T-helper 2 cell (primary cell): ENCODE results near the gene UBALD2.
"Not testable (repeated sequence)": the region's sequence is repeated elsewhere in the genome, so short reads cannot be mapped to it uniquely, and the experiment has no call there.

Experiments used
- DNase-seq, 5 experiments: peaks; one replicate each; pipeline versions ENCODE4 v3.0.0 to v3.0.0-alpha.2; 2012 to 2022

UBALD2 gene

DNA sequence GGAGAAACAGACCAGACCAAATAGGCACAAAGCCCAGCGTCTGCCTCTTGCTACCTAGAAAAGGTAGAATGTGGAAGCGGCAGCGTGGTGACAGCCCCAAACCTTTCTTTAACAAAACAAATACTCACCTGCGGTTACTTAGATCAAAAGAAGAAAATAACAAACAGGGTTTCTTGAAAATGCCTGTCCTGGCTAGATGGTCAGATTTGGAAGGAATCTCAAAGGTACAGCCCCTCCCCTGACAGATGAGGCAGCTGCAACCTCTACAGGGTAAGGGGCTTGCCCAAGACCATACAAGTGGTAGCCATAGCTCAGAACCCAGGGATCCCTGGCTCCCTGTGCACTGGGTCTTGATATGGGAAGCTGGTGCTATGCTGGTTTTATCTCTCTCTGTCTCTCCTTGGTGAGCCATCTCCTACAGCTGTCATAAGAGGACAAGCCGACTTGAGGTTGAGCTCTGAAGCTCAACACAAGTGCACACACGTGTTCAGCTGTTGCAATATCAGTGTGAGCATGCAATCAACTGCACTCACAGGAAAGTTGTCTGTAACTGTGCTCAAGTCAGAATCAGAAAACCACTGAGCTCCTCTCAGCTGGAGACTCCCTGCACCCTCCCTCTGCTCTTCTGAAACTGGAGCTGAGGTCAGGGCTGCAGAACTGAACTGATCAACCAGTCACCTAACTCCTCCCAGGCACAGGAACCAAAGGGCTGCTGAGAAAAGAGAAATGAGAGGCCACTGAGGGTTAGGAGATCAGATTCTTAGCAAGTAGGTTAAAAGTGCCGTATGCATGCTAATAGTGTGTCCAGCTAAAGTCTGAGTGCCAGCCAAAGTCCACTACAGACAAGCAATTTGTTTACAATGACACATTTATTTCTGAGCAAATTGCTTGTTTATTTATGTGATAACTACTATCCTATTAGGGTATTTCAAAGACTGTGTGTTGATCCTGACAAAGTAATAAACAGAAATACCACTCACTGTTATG lies 18.8 kb upstream of the UBALD2 start:
- peak in 1 of 5 experiments; percentile 99 for DNase-seq

DNA sequence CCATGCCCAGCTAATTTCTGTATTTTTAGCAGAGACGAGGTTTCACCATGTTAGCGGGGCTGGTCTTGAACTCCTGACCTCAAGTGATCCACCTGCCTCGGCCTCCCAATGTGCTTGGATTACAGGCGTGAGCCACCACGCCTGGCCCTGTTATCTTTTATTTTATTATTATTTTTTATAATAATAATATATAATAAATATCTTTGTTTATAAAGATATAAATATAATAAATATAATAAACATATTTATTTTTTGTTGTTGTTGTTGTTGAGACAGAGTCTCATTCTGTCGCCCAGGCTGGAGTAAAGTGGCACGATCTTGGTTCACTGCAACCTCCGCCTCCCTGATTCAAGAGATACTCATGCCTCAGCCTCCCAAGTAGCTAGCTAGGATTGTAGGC lies 17.8 kb upstream of the UBALD2 start:
- no peak for DNase-seq

DNA sequence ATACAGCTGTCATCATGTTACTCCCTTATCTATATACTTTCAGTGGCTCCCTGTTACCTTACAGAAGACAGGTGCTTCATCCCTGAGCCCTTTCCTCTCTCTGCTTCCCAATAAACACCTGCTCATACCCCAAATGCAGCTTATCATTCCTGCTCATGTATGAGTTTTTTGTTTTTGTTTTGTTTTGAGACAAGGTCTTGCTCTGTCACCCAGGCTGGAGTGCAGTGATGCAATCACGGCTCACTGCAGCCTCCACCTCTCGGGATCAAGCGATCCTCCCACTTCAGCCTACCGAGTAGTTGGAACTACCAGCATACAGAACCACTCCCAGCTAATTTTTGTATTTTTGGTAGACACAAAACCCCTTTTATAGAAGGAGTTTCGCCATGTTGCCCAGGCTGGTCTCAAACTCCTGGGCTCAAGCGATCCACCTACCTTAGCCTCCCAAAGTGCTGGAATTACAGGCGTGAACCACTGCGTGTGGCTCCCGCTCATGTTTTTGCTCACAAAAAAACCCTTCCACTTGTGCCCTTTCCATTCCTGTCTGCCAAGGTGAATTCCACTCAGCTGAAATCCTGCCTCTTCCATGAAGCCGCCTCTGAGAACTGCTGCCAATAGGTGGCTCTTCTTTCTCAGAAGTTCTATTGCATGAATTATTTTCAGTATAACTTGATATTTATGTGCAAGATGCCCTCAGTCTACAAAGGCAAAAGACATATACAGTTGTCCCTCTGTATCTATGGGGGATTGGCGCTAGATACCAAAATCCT lies 16.9 kb upstream of the UBALD2 start:
- DNase-seq: no peak

DNA sequence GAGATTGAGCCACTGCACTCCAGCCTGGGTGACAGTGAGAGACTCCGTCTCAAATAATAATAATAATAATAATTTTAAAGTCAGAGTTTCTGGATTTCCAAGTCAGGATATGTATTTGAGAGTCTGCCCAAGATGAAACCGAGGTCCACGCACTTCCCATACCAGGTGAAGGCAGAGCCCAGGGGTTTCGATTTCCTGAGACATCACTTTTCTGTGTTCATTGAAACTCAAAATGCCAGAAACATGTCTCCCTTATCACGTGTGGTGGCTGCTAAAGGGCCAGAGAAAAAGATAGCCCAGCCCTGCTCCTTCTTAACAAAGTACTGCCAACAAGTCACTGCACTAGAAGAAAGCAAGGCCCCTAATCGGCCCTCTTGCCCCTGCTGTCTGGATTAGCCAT lies 15.0 kb upstream of the UBALD2 start:
- DNase-seq: no peak

DNA sequence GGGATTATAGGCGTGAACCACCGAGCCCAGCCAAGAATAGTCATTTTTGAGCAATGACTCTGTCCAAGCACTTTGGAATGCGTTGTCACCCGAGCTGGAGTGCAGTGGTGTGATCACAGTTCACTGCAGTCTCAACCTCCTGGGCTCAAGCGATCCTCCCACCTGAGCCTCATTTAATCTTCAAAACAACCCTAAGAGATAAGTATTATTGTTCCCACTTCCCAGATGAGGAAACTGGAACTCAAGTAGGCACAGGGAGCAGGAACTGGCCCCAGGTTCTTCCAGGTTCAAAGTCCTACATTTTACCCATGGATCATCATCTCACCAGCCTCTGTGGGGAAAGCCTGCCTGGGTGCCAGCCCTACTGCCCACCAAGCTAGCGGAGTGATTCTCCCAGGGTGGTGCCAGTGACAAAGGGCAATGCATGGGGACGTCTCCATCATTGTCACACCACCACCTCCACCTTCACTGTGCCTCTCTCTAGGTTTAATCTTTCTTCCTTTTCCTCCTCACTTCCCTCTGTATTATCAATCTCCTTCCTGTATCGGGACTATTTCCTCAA lies 13.6 kb upstream of the UBALD2 start:
- DNase-seq: no peak

DNA sequence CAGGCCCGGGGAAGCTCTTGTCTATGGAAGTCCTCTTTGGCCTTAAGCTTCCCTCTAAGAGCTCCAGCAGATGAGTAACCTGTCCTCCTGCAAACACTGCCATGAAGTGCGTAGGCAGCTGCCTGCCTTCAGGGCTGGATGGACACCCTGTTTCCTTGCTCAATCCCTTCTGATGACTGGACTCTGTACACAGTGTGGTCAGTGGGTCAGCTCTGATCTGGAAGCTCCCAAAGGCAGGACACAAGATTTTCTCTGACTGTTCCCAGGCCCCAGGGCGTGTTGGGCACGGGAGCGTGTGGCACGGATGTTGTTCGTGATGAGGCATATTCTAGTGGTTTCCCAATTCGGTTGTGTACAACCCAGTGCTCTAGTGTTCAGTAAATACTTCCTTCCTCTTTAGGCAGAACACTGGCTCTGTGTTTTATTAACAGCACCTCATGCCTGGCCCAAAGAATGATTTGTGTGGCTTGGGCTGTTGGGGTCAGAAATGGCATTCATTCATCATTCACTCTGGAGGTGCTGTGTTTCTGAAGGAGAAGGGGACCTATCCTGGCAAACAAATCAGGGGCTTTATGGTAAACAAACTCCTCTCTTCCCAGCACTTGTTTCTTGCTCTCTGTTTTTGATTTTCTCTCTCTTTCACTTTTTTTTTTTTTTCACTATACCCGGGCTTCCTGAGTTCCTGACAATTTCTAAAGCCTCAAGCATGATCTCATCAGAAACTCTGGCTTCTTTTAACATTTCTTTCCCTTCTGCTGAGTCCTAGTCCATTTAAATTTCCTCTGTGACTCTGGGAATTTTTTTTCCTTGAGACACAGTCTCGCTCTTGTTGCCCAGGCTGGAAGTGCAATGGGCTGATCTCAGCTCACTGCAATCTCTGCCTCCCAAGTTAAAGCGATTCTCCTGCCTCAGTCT lies 12.9 kb upstream of the UBALD2 start:
- peak in 1 of 5 experiments; percentile 88 for DNase-seq

DNA sequence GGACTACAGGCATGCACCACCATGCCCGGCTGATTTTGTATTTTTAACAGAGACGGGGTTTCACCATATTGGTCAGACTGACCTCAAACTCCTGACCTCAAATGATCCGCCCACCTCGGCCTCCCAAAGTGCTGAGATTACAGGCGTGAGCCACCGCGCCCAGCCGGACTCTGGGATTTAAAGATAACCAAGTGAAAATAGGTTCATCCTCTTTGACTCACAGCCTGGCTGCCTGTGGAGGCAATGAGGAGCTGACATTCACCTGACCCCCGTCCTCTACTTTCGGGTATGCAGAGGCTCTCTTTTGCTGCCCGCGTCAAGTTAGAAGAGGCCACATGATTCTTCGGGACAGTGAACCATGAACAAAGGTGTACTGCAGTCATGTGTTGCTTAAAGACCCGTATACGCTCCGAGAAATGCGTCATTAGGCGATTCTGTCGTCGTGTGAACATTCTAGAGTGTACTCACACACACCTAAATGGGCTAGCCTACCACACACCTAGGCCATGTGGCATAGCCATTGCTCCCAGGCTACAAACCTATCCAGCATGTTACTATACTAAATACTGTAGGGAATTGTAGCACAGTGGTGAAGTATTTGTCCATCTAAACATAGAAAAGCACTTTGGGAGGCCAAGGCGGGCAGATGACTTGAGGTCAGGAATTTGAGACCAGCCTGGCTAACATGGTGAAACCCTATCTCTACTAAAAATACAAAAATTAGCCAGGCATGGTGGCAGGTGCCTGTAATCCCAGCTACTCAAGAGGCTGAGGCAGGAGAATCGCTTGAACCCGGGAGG lies 12.0 kb upstream of the UBALD2 start:
- not testable (repeated sequence) for DNase-seq

DNA sequence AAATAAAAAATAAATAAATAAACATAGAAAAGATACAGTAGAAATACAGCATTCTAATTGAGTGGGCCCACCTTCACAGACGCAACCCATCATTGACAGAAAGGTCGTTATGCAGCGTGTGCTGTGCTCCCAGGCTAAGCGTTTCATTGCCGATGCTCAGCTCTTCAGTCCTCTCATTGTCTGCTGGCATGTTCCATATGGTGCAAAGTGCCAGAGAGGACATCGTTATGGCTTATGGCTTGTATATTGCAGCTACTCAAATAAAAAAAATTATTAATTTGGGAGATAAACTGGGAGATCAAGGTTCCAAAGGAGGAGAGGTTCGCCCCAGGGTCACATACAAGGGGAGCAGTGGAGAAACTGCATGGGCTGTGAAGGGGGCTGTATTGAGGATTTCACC lies 11.3 kb upstream of the UBALD2 start:
- no peak for DNase-seq

DNA sequence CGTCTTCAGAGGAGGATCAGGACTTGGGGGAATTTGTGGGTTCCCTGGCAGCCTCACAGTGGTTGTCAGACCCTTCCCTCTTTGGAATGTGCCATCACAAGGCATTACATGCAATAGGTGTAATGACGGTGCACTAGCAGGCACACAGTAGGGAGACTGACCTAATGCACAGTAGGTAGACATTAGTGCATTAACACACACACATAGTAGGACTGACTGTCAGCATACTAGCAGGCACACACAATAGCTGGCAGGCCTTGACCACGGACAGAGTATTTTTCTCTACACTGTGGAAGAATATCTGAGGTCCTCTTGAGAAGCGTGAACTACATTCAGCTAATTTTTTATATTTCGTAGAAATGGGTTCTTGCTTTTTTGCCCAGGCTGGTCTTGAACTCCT lies 10.9 kb upstream of the UBALD2 start:
- DNase-seq: no peak

DNA sequence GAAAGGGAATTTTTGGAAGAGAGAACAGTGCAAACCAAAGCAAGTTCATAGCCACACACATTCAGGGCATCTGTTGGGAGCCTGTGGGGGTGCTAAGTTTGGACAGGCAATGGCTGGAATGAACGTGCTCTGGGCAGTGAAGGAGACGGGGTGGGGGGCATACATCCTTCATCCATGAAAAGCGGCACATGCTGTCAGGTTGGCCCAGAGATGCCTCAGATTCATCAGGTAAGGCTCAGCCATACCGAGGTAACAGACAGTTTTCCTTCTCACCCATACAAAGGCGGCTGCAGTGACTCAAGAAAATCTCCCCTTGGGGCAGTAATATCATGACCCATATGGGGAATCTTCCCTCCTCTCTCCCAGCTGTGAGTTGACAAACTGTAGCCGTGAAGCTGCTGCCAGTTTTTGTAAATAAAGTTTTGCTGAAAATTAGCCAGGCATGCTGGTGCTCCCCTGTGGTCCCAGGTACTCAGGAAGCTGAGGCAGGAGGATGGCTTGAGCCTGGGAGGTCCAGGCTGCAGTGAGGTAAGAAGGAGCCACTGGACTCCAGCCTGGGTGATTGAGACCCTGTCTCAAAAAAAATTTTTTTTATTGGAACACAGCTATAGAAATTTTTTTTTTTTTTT lies 9.2 kb upstream of the UBALD2 start:
- DNase-seq: no peak

DNA sequence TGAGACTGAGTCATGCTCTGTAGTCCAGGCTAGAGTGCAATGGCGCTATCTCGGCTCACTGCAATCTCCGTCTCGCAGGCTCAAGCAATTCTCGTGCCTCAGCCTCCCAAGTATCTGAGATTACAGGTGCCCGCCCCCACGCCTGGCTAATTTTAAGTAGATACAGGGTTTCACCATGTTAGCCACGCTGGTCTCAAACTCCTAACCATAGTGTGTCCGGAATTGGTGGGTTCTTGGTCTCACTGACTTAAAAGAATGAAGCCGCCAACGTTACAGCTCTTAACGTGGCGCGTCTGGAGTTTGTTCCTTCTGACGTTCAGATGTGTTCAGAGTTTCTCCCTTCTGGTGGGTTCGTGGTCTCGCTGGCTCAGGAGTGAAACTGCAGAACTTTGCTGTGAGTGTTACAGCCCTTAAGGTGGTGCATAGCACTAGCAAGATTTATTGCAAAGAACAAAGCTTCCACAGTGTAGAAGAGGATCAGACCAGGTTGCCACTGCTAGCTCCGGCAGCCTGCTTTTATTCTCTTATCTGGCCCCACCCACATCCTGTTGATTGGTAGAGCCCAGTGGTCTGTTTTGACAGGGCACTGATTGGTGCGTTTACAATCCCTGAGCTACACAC lies 8.6 kb upstream of the UBALD2 start:
- DNase-seq: peak in 2 of 5 experiments; percentile 71 to 77

DNA sequence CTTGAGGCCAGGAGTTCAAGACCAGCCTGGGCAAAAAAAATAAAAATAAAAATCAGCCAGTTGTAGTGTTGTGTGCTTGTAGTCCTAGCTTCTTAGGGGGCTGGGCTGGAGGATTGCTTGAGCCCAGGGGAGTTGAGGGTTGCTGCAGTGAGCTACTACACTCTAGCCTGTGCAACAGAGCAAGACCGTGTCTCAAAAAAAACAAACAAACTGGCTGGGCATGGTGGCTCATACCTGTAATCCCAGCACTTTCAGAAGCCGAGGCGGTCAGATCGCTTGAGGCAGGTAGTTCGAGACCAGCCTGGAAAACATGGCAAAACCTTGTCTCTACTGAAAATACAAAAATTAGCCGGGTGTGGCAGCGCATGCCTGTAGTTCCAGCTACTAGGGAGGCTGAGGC lies 4.9 kb upstream of the UBALD2 start:
- DNase-seq: no peak

DNA sequence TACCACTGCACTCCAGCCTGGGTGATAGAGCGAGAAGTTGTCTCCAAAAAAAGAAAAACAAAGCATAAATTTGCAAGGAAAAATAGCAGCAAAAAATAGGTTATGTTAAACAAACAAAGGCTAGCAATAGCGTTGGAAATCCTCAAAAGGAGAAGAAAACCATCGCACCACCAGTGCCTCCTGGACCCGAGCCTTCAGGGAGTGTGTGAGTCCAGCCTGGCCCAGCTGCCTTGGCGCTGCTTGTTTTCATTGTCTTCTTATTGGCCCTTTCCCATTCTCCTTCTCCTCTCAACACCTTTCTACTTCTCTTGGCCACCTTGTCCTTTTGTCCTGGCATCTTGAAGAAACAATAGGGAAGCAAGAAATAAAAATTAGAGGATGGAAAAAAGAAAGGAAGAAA lies 4.5 kb upstream of the UBALD2 start:
- DNase-seq: no peak

DNA sequence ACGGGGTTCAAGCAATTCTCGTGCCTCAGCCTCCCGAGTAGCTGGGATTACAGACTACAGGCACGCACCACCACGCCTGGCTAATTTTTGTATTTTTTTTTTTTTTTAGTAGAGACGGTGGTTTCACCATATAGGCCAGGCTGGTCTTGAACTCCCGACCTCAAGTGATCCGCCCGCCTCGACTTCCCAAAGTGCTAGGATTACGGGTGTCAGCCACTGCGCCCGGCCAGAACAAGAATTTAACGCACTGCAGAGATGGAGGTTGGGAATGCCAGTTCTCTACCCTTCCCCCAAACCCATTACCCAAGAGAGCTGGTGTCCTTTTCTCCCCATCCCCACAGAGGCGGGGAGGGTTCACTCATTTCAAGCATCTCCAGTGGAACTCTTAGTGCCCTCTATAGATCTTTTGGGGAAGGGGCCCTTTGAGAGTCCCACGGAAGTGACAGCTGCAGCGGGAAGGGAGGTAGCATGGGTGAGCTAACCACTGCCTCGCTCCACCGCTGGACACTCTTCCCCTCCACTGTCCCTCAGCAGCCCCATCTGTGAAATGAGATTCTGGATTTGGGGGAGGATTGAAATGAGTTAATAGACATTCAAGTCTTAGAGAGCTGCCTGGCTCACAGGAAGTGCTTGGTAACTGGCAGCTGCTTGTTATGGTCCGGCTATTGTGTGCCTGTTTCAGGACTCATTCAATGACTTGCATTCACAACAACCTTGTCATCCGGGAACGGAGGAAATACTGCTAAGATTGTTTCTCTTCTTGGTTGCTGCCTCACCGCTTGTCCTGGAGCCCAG lies 3.5 kb upstream of the UBALD2 start:
- DNase-seq: peak in 1 of 5 experiments; percentile 63

DNA sequence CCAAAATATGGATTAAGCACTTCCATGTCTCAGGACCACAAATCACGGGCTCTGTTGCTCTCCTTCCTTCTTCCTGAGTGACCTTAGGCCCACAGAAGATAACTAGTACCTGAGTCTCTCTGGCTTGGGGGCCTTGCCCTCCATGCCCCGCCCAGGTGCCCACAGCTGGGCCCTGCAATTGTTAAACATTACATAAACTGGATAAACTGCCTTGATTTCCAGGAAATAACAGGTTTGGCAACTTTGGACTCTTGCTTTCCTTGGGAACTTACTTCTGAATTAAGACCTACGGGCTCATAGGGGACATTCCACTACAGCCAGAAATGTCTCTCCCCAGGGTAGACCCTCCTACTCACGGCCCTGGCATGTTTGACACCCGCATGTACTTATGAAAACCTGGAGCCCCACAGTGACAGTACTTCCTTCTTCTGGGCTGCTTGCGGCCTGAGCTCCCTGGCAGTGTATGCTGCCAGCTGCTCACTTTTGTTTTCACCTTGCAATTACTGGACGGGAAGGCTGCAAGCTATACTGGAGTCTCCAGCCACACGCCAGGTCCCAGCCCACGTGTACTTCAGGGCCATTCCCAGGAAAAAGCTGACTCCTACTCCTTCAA lies 2.3 kb upstream of the UBALD2 start:
- peak in 1 of 5 experiments; percentile 40 for DNase-seq

DNA sequence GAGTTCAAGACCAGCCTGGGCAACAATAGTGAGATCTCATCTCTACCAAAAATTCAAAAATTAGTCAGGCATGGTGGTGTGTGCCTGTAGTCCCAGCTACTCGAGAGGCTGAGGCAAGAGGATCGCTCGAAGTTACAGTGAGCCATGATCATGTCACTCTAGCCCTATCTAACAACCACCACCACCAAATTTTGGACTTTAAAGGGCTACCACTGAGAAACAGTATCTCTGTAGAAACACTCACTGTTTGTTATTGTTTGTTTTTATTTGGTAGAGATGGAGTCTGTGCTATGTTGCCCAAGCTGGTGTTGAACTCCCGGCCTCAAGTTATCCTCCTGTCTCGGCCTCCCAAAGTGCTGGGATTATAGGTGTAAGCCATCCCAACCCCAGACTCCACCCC lies 1.3 kb upstream of the UBALD2 start:
- no peak for DNase-seq

DNA sequence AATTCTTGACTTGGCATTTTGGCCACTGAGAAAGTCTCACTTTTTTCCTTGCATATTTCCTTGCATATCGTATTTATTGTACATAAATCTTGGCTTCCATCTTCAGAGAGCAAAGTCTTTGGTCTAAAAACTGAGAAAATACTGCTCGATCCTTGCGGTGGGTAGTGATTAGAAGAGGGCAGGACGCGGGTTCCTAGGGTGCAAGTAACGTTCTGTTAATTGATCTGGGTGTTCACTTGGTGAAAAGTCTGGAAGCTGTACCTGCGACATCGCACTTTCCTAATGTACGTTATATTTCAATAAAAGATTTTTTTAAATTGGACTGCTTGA lies 758 bp upstream of the UBALD2 start:
- DNase-seq: peak in 1 of 5 experiments; percentile 88

DNA sequence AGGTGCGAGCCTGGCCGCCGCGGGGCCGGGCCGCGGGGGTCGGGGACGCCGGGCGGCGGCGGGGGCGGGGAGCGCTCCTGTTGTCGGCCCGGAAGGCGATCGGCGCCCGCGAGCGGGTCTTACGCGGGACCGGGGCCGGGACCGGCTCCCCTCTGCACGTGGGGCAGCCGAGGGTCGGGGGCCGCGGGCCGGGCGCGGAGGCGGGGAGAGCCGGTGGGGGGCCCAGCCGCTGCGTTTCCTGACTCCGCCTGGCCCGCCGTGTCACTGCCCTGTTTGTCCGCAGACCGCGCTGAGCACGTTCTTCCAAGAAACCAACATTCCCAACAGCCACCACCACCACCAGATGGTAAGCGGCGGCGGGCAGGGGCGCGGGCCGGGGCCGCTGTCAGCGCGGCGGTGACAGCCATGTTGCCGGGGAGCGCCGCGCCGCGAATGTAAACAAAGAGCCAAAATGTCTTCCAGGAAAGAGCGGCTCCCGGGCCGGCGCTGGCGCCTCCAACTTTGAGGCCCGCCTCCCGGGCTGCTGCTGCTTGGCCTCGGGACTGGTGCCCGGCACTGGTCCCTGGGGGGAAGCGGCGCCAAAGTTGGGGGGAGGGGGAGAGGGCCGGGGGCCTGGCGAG lies 586 bp downstream of the UBALD2 start:
- peak in 4 of 5 experiments; percentile 39 to 68 (median 56) for DNase-seq
